GM21526 (cell line): ENCODE measurements around the gene SLIT3.

Experiments
- ATAC-seq: cut with Tn5 transposase; IDR thresholded peaks from one replicate; pipeline ENCODE4 v1.9.1; 2021; ENCODE audit warnings: moderate library complexity; ENCODE audit not compliant: unreplicated experiment, low FRiP score

SLIT3 gene

DNA sequence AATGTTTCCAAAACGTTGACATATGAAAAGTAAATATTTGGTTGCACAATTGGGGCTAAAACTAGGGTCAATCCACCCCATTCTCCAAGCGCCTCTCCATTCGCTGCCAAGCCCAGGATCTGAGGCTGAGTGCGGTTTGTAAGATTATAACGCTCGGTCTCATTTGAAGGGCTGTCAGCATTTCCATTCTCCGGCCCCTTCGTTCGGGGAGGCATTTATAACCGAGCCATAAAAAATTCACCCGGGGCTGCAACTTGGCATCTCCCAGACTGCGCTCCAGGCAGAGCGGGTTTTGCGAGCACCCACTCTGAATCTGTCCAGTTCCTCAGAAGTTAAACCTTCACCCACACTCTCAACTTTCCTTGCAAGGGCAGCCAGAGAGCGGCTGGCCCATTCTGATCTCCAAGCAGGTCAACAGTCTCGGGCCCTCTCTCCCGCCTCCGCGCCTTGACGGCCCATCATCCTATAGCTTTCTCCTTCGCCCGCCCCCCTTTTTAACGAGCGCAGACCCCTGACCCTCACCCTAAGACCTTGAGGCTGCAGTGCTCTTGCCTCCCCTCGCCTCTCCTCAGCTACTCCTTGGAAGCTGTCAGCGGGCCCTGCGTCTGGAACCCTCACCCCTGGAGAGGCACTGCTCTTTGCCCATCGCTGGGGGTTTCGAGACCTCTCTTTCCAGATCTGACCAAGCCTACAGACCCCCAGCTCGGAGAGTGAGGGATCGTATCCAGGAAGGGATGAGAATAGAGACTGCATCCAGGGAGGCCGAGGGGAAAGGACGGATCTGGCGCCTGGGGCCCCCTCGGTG lies 1.1 kb downstream of the SLIT3 start:
- no peak for ATAC-seq

DNA sequence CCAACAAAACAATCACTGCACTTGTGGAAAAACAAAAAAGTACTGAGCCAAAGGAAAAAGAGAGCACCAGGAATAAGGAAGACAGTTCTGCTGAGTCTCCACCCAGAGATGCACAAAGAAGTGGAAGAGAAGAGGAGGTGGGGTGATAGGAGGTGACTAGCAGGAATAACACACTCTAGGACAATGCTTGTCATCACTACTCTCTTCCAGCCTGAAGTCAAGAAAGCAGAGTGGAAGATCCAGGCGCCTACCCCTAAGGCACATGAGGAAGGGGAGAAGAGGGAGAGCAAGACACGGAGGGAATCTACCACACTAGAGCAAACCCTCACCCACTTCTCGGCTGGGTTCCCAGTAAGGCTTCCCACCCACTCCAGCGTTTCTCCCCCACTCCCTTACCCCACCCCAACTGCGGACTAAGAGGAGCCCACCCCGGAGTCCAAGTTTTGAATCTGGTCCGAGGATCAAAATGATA lies 1.7 kb downstream of the SLIT3 start:
- no peak for ATAC-seq

DNA sequence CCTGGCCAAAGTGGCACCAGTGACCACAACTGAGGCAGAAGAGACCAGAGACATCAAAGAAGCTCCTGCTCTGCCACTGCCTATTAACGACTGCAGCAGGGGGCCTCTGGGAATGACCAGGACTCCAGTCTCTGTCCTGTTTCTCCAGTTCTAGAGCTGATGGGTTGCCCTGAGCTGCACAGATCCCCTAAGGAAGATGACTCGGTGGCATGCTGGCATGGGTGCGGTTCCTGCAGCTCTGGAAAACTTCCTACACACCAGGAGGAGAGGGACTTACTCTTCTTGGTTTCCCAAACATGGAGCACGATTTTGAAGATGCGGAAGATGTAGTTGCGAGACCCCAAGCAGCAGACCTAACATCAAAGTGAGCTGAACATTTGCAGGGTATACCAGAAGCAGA lies 2.7 kb downstream of the SLIT3 start:
- ATAC-seq, result no peak

DNA sequence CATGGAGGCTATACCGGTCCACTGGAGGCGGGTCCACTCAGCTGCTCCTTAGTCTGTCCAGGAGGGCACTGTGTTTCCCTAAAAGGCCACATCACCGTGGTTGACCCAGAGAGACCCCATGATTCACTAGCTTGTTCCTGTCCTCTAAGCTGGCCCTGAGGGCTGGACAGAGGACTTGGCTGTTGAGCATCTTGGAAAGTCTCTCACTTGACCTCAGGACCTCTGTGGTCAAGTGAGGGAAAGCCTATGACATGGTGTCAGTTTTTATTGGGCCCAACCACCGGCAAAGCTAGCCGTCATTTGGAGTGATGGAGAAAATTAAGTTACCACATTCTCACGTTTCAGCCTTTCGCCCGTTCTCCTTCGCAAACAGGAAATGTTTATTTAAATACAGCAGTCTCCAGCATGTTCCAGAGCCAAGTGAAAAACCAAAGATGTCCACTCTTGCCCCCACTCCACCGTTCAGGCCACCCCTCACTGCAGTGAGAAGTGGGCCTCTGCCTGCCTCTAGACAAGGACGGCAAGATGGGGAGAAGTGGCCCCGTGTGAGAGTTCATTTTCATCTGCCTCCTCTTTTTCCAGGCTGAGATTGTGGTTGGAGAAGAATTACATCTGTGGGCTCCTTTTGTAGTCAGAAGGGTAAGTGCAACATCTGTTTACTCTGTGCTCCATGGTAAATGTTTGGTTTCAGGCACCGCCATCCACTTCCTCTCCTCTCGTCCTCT lies 4.4 kb downstream of the SLIT3 start:
- no peak for ATAC-seq

DNA sequence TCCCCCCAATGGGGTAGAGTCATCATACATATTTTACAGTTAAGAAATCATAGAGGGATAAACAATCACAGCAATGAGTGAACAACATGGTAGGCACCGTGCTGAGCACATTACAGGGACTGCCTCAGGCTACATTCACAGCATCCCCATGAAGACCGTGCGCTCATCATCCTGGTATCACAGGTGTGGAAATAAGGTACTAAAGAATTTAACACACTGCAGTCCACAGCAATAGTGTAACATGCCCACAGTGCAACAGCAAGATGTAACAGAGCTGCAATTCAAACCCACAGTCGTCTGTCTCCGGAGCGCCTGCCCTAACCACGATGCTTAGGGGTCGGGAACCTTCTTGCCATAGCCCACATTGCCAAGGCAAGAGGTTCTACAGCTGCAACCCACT lies 5.6 kb downstream of the SLIT3 start:
- ATAC-seq, result no peak

DNA sequence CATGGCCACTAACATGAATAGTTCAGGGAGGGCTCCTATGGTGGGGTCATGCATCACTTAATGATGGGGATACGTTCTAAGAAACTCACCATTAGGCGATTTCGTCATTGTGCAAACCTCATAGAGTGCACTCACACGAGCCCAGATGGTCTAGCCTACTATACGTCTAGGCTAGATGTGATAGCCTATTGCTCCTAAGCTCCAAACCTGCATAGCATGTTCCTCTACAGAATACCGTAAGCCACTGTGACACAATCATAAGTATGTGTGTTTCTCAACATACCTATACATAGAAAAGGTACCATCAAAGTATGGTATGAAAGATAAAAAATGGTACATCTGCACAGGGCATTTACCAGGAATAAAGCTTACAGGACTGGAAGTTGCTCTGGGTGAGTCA lies 6.3 kb downstream of the SLIT3 start:
- no peak for ATAC-seq

DNA sequence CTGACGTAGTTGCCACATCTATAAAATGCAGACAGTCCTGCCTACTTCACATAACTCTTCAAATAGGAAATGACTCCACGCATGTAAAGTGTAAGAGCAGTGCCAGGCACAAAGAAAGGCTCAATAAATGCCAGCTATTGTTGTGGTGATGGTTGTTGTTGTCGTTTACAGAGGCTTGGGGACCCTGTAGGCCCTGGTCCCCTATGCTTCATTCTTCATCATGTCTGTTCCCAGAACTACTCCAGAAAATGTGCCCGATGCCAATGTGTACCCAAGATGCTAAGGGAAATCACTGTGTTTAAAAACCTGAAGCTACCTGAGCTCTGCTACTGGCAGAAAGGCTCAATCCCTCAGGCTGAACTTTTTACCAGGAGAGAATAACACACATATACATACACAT lies 9.1 kb downstream of the SLIT3 start:
- ATAC-seq, result no peak

DNA sequence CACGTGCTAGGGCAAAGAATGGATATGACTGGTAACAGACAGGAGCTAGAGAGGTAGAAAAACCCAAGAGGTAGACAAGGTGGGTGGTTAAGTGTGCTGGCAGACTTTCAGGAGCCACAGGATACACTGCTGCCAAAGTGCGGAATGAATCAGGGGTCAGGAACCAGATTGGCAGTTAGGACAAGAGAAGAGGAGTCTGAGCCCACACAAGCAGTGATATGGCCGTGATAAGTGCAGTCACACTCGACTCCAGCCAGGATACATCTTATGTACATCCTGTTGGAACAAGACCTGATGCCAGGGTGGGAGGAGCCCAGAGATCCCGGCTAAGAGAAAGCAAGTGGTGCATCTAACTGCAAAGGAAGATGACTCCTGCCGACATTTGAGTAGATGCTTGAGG lies 10.0 kb downstream of the SLIT3 start:
- no peak for ATAC-seq

DNA sequence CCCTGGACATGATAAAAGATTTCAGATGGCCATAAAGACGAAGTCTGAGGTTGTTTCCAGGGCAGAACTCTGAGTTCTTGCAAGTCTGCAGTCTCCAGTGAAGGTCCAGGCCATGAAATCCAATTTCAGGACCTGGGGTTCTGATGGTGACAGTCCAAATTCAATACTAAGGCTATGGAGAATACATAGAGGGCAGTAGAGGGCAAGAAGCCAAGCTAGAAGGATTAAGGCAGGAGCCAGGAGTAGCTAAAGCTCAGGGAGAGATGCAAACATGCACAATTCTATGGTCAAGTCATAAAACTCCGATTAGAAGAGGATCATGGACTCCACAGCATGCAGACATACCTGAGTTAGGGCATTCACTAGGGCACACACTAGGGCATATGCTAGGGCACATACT lies 11.4 kb downstream of the SLIT3 start:
- ATAC-seq, result no peak

DNA sequence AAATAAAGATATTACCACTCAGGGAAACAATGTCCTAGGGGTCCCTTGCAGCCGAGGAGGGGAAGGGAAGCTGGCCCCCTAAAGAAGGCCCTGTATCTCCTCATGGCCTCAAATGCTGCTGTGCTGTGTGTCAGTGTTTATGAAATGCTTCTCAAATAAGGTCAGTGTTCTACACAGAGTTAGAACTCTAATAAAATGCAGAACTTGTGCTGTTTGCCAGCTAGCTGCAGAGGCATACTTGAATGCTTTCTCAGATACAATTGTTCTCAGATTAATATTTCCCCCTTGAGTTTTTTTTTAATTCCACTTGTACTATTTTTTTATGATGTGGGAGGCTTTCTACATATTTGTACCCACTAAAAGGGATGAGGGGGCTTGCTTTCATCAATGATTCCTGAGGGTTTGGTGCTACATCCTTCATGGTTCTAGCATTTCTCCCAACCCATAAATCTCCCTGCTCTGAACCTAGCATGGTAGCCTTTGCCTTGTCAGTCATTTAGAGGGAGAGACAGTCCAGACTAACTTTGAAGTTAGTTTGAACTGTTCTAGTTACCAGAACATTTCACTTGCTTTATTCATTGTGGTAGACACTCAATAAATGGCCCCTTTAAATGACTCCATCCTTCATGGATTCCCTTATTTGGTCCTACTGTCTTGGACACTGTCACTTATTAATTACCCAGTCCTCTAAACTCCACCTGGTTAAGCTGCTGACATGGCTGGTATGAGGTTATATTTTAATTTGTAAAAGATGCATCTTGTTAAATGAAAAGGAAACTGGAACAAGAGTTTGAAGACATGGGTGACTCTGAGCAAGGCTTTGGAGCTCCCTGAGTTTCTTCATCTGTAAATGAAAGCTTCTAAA lies 12.6 kb downstream of the SLIT3 start:
- ATAC-seq, result no peak

DNA sequence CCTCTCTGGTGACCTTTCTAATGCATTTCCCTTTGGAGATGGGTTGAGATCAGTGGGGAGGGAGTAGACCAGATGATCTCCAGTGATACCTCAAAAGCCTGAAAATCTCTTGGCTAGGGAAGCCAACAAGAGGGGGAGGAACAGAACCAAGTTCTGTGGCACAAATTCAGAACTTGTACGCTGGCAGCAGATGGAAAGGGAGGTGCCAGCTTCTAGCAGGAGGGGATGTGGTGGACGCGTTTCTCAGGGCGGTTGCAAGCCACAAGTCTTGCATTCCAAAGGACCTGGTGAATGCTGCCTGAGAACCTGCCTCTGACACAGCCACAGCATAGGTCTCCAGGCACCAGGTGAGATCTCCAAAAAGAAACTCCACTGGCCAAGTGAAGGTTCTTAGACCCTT lies 13.4 kb downstream of the SLIT3 start:
- ATAC-seq, result no peak

DNA sequence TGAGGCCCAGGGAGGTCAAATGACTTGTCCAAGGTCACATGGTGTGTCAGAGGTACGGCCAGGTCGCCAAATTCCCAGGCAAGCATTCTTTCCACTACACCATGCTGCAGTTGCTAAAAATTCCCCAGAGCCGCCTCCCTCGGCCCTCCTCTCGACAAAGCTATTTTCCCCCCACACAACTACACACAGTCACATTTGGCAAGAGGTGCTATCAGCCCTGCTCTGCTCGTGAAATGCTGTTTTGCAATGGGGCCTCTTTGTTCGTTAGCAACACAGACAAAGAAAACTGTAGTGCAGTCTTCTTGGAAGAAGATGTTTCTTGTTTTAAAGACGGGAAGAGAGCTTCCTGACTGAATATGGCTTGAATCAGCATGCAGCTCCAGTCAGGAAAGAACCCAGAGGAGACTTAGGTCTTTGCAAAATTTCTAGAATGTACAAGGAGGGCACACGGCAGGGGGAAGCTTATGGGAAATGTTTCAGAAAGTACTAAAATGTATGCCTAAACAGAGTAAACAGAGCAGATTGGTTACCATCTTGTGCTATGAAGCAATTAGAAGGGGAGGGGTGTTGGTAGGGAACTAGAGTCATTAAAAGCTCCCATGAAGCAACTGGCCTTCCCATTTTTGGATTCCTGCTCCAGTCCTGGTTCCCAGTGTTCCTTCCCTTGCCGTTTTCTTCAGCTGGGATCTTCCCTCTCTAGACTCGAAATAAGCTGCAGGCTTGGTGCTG lies 14.2 kb downstream of the SLIT3 start:
- ATAC-seq, result no peak

DNA sequence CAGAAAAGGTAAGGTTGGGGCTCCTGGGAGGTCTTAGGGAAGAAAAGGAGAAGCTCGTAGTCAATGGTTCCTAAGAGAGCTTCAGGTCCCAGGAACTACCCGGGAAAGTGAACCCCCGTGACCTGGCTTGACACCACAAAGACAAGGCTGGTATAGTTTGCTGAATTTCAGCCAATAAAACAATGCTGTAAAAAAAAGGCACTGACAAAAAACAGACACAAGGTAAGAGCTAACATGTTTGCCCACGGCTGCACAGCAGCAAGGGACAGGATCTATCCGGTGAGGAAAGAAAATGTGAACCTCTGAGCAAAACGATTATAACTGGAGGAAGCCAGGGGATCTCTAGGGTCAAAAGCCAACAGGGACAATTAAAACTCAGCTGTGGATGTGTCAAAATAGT lies 17.1 kb downstream of the SLIT3 start:
- no peak for ATAC-seq

DNA sequence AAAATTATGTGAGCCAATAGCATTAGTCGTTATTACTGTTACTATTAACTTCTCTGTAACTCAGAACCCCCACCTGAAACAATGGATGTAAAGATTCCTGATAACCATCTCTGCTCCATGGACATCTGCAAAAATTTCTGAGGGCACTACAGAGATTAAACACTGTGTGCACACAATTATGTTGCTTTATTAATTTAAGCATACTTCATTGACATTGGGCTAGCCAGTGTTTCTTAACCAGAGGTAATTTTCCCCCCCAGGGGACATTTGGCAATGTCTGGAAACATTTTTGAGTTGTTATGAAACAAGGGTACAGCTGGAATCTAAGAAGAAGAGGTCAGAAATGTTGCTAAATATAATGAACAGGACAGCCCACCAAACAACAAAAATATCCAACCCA lies 19.3 kb downstream of the SLIT3 start:
- no peak for ATAC-seq

DNA sequence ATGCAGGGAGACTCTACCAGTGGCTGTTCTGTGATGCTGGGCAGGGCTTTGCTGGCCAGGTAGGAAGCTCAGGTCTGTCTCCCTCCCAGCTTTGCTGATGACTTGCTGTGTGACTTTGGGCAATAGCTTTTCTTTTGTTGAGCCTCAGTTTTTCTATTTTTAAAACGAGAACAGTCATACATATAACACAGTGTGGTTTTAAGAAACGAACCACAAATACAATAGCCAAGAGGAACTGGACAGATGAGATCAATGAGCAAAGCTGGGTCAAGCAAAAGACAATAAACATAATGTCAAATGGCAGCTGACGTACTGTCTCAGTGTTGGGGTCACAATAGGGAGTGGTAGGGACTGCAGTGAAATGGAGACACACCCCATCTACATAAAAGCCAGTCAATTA lies 20.2 kb downstream of the SLIT3 start:
- ATAC-seq, result no peak

DNA sequence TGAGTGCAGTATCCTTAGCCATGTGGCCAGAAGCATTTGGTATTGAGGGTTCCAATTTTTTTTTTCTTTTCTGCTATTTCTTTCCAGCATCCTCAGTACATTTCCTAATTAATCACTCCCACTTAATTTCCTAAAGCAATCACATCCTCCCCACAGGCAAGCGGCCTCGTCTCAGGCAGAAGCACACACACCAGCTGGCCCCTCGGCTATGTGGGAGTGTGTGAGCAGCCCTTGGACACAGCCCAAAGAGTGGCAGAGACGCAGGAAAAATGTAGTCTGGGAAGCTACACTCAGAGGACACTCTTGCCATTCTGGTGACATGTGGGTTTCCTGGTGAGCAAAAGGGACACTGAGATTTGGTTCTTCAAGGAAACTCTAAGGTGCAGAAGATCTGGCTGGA lies 20.7 kb downstream of the SLIT3 start:
- no peak for ATAC-seq

DNA sequence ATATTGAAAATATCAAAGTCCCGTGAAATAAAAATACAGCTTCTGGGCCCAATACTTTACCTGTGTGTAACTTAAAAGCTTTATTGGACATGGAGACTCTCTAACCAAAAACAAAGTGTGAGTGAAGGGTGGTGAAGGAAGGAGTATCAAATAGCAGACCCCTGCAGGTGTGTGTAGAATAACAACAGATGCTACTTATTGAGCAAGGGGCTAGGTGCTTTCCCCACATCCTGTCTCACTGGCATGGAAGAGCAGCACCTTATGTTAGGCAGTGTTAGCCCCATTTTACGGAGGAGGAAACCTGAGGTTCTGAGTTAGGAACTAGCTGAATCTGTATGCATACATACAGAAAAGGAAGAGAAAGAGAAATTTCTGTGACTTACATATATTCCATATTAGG lies 21.8 kb downstream of the SLIT3 start:
- no peak for ATAC-seq

DNA sequence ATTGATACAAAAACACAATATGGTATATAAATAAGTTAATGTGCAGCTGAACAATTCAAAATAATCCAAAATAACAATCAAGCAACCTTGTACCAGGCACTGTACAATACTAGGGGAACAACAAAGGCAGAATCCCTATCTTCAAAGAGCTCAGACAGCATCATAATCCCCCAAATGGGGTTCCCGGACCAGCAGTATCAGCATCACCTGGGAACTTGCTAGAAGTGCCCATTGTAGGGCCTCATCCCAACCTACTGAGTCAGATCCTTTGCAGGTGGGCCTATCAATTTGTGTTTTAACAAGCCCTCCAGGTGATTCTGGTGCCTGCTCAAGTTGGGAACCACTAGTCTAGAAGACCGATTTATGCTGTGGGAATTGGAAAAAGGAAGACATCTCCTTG lies 27.1 kb downstream of the SLIT3 start:
- ATAC-seq, result no peak

DNA sequence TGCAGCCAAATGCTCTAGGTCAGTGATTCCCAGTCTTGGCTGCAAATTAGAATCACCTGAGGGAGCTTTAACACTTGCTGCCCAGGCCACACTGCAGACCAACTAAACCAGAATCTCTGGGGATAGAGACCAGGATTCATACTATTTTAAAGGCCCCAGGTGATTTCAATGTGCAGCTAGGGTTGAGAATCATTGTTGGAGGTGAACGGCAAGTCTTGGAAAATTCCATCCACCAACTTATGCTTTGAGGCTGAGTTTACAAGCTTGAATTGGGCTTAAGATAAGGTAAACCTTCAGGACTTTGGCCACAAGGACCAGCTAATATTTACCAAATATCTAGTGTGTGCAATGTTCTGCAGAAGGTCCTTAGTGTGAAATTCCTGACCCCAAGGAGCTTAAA lies 27.5 kb downstream of the SLIT3 start:
- ATAC-seq, result no peak

DNA sequence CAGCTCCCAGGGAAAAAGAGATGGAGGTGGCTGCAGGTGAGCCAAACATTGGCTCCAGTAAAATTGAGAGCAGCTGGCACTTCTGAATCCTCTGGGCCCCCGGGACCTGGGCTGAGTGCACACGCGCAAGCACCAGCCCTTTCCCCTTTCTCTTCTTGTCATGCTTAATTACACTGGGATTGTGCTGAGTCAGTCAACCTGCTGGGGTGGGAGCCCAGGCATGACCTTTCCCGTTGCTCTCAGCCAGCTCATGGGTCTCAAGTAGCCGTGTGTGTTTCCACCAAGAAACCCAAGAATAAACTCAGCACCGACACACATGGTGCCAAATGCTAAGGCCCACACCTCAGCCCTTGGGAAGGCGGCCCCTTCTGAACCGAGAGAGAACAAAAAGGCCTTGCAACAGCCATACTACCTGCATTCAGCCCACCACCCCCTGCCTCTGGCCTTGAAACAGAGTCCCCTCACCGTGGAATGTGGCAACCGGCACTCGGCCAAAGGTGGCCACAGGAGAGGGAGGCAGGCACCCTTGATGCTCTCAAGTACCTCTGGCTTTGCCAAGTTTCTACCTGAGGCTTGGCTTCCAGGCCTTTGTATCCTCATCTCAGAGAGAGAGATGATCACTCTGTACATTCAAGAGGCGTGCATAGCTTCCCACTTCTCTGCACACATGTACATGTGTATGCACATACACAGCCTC lies 28.1 kb downstream of the SLIT3 start:
- no peak for ATAC-seq
